Measurements from ENCODE around the gene FAM43A.

Gene FAM43A

DNA sequence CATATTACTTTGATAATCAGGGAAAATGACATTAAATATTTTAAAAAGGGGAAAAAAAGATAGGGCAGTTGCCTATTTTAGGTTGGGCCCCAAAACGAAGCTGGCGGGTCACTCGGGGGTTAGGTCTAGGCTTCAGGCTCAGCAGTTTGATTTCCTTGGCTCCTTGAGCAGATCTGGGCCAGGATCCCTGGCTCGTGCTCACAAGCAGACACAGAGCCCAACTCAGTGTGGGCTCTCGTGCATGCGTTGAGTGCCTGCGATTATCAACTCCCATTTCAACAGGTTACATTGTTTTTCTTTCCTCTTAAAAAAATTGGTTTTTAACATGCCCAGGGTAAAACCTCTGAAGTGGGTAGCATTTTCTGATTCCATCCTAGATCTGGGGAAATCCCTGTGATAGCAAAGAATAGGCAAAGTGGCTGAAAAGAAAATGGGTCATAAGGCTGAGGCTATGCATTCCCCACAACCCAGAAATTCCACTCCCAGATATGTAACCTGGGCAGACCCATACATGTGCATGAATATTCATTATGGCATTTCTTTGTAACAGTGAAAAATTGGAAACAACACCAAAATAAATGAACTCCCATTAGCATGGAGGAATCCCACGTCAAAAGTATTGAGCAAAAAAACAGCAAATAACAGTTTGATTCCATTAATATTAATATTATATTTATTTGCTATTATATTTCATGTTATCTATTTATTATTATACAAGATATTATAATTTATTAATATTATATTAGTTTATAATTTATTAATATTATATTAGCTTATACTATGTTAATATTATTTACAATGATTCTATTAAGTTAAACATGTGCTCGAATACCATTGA, 27.8 kb downstream of the FAM43A start:
- DNase-seq: no peak

GRCh38 chr3:194714137-194714455, 28.4 kb downstream of the FAM43A start:
- no peak for DNase-seq

DNA sequence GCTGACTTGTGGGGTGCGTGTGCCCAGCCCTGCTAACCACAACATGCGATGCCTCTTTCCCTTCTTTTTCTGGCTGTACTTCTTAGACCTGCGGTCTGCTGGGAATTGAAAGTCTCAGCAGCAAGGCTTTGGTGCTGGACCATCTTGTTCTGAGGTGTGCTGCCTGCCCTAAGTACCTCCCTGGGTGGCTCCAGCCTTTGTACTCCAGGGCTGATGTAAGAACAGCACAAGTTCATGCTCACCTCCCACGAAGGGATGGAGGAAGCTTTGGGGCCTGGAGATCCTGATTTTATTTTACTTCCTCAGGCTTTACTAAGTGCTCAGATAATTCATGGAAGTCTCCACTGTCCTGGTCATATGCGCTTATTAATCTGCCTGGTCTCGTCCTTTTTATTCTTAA, 28.9 kb downstream of the FAM43A start:
- no peak for DNase-seq

DNA sequence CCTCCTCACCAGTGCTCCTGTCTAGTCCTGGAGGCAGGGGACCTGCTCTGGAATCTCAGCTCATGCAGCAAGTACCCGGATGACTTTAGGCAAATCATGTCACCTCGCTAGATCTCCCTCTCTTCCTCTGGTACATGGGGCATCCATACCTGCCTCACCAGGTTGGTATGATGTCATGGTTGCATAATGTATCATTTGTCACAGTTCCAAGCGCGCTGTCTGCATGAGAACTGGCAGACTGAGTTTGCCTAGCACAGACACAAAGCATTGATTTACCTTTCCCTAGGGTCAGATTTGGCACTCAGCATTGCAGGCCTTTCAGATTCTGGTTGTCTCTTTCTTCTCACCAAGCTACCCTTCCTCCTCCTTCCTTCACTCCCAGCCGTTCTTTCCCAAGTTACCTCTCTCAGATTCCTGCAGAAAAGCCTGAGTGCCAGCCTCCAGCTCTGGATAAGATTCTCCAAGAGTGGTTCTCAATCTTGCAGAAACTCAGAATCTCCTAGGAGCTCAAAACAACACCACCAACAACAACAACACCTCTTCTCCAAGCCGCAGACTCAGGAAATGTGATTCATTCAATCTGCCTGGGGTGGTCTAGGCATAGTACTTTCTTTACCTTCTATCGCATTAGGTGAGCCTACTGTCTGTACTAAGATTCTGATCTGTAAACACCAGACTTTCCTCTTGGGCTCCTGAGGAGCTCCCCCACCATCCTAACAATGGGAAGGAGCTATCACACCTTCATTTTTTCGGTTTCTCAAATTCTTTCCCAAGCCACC, 29.5 kb downstream of the FAM43A start:
- no peak for DNase-seq

DNA sequence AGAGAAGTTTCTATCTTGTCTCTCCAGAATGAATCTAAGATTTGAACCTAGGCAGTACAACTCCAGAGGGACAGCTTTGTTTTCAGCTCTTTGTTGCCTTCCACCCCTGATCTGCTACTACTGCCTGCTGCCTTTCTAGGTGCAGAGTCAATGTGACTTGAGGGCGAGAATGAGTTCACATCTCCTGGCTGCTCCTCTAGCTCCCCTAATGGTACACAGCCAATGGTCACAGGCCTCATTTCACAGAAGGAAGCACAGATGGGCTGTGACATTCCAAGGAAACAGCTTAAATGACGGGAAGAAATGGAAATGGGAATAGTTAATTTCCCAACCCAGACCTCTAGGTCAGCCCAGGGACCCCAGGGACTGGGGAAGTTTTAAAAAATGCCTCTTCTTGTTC, 32.4 kb downstream of the FAM43A start:
- DNase-seq: no peak

GRCh38 chr3:194720048-194720447, 34.4 kb downstream of the FAM43A start:
- DNase-seq: no peak

- no peak for DNase-seq
Observed at GRCh38 chr3:194723846-194724618, 38.3 kb downstream of the FAM43A start.

DNA sequence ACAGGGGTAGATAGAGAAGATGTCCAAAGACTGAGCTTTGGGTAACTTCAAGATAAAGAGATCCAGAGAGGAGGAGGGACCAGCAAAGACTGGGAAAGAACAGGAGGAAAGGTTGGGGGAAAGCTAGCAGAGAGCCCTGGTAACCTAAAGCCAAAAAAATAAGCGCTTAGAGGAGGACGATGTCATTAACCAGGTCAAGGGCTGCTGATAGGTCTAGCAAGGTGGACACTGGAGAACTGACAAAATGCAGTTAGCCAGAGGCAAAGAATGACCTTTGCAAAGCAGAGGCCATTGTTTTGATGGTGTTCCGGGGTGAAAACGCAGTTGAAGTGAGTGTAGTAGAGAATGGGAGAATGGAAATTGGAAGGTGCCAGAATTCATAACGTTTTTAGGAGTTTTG, 39.7 kb downstream of the FAM43A start:
- DNase-seq: no peak

DNA sequence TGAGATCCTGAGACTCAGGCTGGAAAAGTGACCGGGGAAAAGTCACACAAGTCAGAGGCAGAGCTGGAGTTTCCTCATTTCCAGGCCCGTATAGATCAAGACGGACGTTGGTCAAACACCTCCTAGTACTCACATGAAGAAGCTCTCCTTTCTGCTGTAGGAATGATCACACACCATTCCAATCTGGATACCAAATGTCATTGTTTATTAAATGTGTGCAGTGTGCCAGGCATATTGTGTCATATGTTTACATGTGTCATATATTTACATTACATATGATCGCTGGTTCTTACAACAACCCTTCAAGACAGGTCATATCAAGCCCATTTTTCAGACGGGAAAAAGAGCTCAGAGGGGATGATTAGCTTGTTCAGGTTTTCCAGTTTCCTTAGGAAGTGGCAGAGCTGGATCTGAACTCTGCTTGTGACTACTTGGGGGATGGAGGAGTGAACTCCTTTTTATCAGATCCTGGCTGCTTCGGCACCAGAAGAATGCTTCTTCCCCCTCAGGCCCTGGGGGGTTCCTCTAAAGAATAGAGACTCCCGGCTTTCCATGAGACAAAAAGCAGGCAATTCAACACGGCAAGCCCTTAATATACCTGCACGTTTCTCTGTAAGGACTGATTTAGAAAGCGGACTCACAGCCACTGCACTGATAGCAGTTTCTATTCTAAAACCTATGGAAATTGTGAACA, 41.9 kb downstream of the FAM43A start:
- no peak for DNase-seq

- DNase-seq: no peak
Observed at GRCh38 chr3:194728986-194729385, 43.3 kb downstream of the FAM43A start.

DNA sequence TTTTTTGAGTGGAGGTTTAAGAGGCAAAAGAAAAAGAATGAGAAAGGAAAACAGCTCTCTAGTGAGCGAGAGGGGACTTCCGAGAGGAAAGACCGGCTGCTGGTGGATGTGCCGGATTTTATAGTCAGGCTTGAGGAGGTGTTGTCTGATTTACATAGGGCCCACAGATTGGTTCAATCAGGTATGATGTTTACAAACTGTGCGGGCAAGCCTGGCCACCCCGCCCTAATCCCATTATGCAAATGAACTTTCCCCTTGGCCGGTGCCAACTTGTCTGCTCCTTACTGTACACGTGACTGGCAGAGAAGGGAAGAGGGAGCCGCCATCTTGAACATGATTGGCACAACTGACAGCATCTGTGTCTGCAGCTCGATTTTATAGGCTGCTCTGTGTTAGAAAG, 44.7 kb downstream of the FAM43A start:
- DNase-seq: no peak

DNA sequence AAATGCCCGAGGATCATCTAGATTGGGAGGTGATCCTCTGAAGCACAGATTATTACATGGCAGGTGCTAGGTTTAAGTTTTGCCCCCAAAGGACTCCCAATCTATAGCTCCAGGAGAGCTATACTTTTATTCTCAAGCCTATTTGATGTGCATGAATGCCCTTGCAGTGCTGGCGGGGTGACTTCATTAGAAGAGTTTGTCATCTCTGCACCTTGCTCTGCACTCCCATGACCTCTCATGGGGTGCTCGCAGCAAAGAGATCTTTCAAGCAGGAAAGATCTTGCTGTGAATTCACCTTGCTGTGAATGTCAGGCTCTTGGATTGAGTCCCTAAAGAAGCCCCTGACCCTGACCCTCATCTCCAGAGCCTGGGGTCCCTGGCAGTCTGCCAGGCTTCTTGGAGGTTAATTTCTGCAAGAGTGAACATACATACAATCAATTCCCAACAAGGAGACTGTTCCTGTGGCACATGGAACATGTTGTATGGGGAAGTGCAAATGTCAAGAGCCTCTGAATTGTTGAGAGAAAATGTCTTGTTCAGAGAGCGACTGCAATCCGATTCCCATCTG, 45.9 kb downstream of the FAM43A start:
- DNase-seq: no peak

DNA sequence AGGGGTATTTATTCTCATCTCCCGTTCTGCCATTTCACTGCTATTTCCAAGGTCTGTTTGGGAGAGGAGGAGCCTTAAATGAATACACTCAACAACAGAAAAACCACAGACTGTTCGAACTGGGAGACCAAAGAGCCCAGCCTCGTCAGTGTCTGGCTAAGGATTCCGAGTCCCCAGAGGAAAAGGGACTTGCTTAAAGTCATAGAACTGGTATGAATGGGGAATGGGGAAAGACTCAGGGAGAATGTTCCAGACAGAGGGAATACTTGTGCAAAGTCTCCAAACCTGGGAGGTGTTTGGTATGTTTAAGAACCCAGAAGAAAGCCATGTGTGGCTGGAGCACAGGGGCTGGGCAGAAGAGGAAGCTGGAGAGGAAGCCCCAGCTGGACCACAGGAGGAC, 46.9 kb downstream of the FAM43A start:
- DNase-seq: no peak

DNA sequence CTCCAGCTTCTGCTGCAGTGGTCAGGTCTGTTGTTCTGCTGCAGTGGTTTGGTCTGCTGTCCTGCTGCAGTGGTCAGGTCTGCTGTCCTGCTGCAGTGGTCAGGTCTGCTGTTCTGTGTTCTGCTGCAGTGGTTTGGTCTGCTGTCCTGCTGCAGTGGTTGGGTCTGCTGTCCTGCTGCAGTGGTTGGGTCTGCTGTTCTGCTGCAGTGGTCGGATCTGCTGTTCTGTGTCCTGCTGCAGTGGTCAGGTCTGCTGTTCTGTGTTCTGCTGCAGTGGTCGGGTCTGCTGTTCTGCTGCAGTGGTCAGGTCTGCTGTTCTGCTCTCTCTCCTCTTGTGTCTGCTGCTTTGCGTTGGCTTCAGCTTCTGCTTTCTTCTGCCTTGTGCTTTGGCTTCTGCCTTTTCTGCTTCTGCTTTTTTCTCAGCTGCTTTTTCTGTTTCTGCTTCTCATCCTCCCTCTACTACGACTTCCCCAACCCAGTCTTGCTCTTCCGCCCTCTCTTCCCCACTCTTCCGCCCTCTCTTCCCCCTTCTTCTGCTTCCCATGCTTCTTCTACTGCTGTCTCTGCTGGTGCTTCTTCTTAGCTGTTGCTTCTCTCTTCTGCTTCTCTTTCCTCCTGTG, 50.7 kb downstream of the FAM43A start:
- DNase-seq: no peak

DNA sequence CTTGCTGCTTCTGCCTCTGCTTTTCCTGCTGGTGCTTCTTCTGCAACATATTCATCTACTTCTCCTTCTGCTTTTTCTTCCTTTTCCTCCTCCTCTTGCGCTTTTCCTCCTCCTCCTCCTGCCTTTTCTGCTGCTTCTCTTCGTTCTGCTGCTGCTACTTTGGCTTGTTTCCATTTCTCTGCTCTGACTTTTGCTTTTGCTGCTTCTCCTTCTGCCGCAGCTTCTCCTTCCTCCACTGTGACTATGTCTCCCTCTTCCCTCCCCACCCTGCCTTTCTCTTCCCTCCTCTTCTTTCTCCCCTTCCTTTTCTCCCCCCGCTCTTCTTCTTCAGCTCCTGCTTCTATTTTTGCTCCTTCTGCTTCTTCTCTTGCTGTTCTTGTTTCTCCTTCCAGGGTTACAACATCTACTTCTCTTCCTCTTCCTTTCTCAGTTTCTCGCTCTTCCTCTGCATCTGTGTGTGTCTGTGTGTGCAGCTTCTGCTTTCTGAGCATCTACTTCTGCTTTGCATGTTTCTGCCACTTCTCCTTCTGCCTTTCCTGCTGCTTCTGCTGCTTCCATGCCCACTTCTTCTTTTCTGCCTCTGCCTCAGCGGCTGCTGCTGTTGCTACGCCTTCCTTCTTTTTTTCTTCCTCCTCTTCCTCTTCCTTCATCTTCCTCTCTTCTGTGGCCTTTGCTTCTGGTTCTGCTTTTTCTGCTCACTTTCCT, 51.4 kb downstream of the FAM43A start:
- DNase-seq: no peak

All from SW 1271 (cell line).